ENCODE results near the gene VANGL2. TPM values are rescaled to one million over a fixed set of nuclear protein-coding genes. Genes with fewer than 3 reads are reported as not detected.

Gene VANGL2
- total RNA-seq, 1 donor from 2014 or later = 17.7 TPM

DNA sequence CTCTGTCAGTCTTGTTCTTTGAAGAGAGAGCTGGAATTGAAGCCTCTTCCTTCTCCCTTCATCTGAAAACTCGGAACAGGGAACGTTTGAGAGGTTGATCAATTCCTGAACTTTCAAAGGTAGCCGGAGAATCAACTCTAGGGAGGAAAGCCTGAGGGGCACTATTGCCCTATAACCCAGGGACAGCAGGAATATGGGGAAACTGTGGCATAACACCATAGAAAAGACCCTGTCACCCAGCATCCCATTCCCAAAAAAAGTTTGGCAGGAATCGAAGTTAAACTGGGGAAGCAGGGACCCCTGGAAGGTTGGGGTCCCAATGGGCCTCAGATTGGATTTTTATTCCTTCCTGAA lies 38.6 kb upstream of the VANGL2 start:
- H3K4me3 Mint-ChIP-seq (ENCODE audit: unreplicated experiment) = no peak overlapping the region
- TF ChIP-seq, protein P1, sequence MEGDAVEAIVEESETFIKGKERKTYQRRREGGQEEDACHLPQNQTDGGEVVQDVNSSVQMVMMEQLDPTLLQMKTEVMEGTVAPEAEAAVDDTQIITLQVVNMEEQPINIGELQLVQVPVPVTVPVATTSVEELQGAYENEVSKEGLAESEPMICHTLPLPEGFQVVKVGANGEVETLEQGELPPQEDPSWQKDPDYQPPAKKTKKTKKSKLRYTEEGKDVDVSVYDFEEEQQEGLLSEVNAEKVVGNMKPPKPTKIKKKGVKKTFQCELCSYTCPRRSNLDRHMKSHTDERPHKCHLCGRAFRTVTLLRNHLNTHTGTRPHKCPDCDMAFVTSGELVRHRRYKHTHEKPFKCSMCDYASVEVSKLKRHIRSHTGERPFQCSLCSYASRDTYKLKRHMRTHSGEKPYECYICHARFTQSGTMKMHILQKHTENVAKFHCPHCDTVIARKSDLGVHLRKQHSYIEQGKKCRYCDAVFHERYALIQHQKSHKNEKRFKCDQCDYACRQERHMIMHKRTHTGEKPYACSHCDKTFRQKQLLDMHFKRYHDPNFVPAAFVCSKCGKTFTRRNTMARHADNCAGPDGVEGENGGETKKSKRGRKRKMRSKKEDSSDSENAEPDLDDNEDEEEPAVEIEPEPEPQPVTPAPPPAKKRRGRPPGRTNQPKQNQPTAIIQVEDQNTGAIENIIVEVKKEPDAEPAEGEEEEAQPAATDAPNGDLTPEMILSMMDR (IDR thresholded peaks at IDR 0.05) = no peak
- H3K27me3 Mint-ChIP-seq (ENCODE audit: unreplicated experiment) = no peaks in the 10 kb centered on the region
- H3K9me3 Mint-ChIP-seq (ENCODE audit: unreplicated experiment) = no peaks in the 10 kb centered on the region
- H3K4me1 Mint-ChIP-seq (ENCODE audit: unreplicated experiment) = peaks cover 9% of the 10 kb centered on the region
- H3K36me3 Mint-ChIP-seq (ENCODE audit: unreplicated experiment) = peaks cover 26% of the 10 kb centered on the region
- no peak for DNase-seq (ENCODE audit: extremely low spot score, unreplicated experiment)
- no peak overlapping the region for H3K27ac Mint-ChIP-seq (ENCODE audit: unreplicated experiment)

DNA sequence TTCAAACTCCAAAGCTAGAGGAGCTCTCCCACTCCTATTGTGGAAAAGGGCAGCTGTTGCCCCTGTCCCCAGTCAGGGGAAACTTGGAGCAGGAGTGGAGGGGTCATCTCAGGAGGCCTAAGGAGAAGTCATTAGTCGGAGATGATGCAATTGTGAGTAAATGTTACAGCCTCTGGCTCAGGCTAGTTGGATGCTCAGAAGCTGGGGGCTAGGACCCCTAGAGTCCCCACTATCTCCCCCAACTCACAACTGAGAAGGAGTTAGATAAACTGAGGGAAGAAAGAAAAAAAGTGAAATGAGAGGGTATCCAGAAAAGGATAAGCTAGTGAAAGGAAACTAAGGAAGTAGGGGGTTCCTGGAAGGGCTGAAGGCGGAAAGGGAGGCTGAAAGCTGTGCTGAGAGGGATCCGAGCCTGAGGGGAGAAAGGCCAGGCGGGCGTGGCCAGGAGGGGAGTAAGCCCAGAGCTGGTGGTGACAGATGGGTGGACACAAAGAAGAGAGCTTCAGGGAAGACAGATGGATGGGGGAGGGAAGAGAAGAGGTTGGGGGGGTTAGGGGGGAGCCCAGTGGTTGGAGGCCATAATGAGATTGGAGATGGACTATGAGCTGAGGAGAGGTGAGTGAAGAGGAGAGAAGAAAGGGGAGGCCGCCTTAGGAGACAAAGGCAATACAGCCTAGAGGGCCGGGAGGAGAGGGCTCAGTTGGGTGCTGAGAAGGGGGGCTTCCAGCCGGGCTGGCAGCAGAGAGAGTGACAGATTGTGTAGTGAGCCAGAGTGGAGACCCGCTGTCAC lies 38.0 kb upstream of the VANGL2 start:
- Mint-ChIP-seq H3K27ac (ENCODE audit: unreplicated experiment) (peak overlapping the region; percentile 39), H3K27me3 (ENCODE audit: unreplicated experiment) (no peaks in the 10 kb centered on the region), H3K4me3 (ENCODE audit: unreplicated experiment) (no peak overlapping the region), H3K9me3 (ENCODE audit: unreplicated experiment) (no peaks in the 10 kb centered on the region), H3K36me3 (ENCODE audit: unreplicated experiment) (peaks cover 21% of the 10 kb centered on the region), H3K4me1 (ENCODE audit: unreplicated experiment) (peaks cover 9% of the 10 kb centered on the region)
- TF ChIP-seq, protein P1 (IDR thresholded peaks at IDR 0.05) = no peak
- peak; percentile 56 for DNase-seq (ENCODE audit: extremely low spot score, unreplicated experiment)

DNA sequence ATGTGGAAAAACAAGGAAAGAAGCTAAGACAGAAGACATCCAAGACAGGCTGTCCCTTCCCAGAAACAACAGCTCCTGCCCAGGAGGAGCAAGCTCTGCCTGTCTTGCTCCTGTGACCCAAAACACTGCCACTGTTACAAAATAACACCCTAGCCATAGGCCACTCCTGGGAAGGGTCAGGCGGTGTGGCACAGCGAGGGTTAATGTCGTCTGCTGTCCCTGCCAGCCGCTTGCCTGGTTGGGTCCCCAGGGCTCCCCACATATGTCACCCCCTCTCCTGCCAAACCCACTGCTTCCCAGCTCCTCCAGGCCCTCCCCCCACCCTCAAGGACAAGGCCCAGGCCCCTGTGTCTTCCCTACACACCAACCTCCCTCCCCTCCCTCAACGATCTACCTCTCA lies 37.4 kb upstream of the VANGL2 start:
- Mint-ChIP-seq H3K36me3 (ENCODE audit: unreplicated experiment) (peaks cover 18% of the 10 kb centered on the region), H3K4me3 (ENCODE audit: unreplicated experiment) (no peak overlapping the region), H3K4me1 (ENCODE audit: unreplicated experiment) (peaks cover 9% of the 10 kb centered on the region), H3K9me3 (ENCODE audit: unreplicated experiment) (no peaks in the 10 kb centered on the region), H3K27ac (ENCODE audit: unreplicated experiment) (peak overlapping the region; percentile 19), H3K27me3 (ENCODE audit: unreplicated experiment) (peaks cover 4% of the 10 kb centered on the region)
- DNase-seq (ENCODE audit: extremely low spot score, unreplicated experiment) = peak; percentile 64
- TF ChIP-seq, protein P1 (IDR thresholded peaks at IDR 0.05) = no peak

DNA sequence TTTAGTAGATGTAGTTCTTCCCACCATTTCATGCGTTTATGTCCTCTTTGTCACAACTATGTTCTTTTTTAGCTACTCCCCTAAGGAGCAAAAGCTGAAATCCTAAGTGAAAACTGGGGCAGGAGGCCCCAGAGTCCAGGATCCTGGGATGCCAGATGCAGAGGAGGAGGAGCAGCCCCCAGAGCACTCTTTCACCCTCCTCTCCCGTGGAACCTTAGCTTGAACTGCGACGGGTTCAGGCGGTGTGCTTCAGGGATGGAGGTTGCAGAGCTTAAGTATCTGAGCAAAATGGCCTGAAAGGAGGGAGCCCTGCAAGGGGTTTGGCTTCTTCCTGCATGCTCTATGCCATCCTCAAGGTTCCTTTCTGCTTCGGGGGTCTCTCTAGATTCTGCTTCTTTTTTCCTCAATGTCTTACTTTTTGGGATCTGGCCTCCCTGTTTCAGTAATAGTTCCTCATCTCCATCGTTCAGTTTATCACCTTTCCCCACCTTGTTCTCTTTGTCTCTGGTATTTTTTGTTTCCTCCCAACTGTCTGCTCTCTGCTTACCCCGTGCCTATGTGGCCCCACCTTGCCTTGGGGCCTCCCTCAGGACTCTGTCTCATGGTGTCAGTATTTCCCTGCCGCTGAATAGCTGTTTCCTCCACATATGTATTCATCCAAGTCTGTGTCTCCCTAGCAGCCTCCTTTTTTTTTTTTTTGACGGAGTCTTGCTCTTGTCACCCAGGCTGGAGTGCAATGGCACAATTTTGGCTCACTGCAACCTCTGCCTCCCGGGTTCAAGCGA lies 36.2 kb upstream of the VANGL2 start:
- no peaks in the 10 kb centered on the region for H3K9me3 Mint-ChIP-seq (ENCODE audit: unreplicated experiment)
- no peak overlapping the region for H3K27ac Mint-ChIP-seq (ENCODE audit: unreplicated experiment)
- TF ChIP-seq, protein P1 (IDR thresholded peaks at IDR 0.05) = no peak
- H3K4me3 Mint-ChIP-seq (ENCODE audit: unreplicated experiment) = no peak overlapping the region
- peaks cover 9% of the 10 kb centered on the region for H3K27me3 Mint-ChIP-seq (ENCODE audit: unreplicated experiment)
- H3K36me3 Mint-ChIP-seq (ENCODE audit: unreplicated experiment) = peaks cover 10% of the 10 kb centered on the region
- peak; percentile 40 for DNase-seq (ENCODE audit: extremely low spot score, unreplicated experiment)
- peaks cover 9% of the 10 kb centered on the region for H3K4me1 Mint-ChIP-seq (ENCODE audit: unreplicated experiment)

DNA sequence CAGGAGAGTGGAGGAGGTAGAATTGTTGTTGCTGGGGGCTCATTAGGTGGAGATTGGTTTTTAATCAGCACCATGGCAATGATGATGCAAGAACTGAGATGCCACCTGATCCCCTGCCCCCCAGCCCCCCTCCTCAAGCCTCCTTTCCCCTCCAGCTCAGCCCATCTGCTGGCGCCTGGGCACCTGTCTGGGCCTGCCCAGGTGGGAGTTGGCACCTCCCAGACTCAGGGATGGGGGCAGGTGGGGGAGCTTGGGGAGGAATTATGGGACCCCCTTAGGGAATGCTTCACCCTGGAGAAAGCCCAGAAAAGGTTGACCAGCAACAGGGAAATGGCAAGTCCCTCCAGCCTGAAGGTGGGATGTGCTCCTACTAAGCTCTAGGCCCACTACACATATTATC lies 35.0 kb upstream of the VANGL2 start:
- H3K4me3 Mint-ChIP-seq (ENCODE audit: unreplicated experiment) = no peak overlapping the region
- no peaks in the 10 kb centered on the region for H3K9me3 Mint-ChIP-seq (ENCODE audit: unreplicated experiment)
- peak; percentile 42 for DNase-seq (ENCODE audit: extremely low spot score, unreplicated experiment)
- H3K27ac Mint-ChIP-seq (ENCODE audit: unreplicated experiment) = no peak overlapping the region
- peaks cover 4% of the 10 kb centered on the region for H3K36me3 Mint-ChIP-seq (ENCODE audit: unreplicated experiment)
- peaks cover 9% of the 10 kb centered on the region for H3K4me1 Mint-ChIP-seq (ENCODE audit: unreplicated experiment)
- peaks cover 13% of the 10 kb centered on the region for H3K27me3 Mint-ChIP-seq (ENCODE audit: unreplicated experiment)
- TF ChIP-seq, protein P1 (IDR thresholded peaks at IDR 0.05) = no peak

Data from osteocyte (in vitro differentiated cells).